Suprapubic skin (tissue), 4 donors: ENCODE data around the gene CNPY4. TPM values are rescaled to one million over a fixed set of nuclear protein-coding genes. Genes with fewer than 3 reads are reported as not detected.

Experiments used
- DNase-seq, 2 donors: peaks; one replicate each; pipeline ENCODE4 v3.0.0-alpha.2; 2019; ENCODE audit warnings: low spot score in 2 of 2
- H3K27ac ChIP-seq: fragments of 200-600 bp; sonication (generic); one replicate; pipeline ENCODE4 v1.5.1; 2019
- H3K27me3 ChIP-seq: fragments of 200-600 bp; sonication (generic); one replicate; pipeline ENCODE4 v1.5.1; 2019
- H3K36me3 ChIP-seq: fragments of 200-600 bp; sonication (generic); one replicate; pipeline ENCODE4 v1.5.1; 2019
- H3K4me1 ChIP-seq: fragments of 200-600 bp; sonication (generic); one replicate; pipeline ENCODE4 v1.5.1; 2019
- H3K4me3 ChIP-seq: fragments of 200-600 bp; sonication (generic); one replicate; pipeline ENCODE4 v1.5.1; 2019; ENCODE audit warnings: mild to moderate bottlenecking
- H3K9me3 ChIP-seq: fragments of 200-600 bp; sonication (generic); one replicate; pipeline ENCODE4 v1.5.1; 2019
- CTCF ChIP-seq, 2 donors: fragments of 200-600 bp in 1 of 2; fragments of 450-650 bp in 1 of 2; sonication (generic) in 1 of 2; IDR thresholded peaks; one replicate each; pipeline ENCODE4 v1.5.1; 2016 to 2019; ENCODE audit warnings: antibody characterized with exemption in 2 of 2, mild to moderate bottlenecking in 1 of 2, moderate library complexity in 1 of 2
- EP300 ChIP-seq: sonication (generic); formaldehyde crosslinking; IDR thresholded peaks from one replicate; pipeline ENCODE4 v1.6.1; 2017; ENCODE audit warnings: antibody characterized with exemption
- POLR2A ChIP-seq, 2 donors: fragments of 450-650 bp; IDR thresholded peaks; one replicate each; pipeline ENCODE4 v1.6.1; 2017; ENCODE audit warnings: antibody characterized with exemption in 2 of 2, mild to moderate bottlenecking in 2 of 2, moderate library complexity in 2 of 2
- POLR2AphosphoS5 ChIP-seq, 3 donors: sonication (generic); formaldehyde crosslinking; IDR thresholded peaks; one replicate each; pipeline ENCODE4 v1.6.1; 2017; ENCODE audit warnings: antibody characterized with exemption in 3 of 3
- WGBS: methylation state at CpG from one replicate; pipeline ENCODE4 v1.1.5; 2018; 5-methylcytosine and 5-hydroxymethylcytosine counted together
- total RNA-seq, 4 donors: library from RNA; depleted of rRNA; stranded (reverse); fragments of >200 nt; gene quantifications; one replicate each; pipeline ENCODE4 v1.1.0, GENCODE V29; 2016

The CNPY4 gene
- total RNA-seq, 4 donors from 2014 or later, result 4.5 to 7.1 (median 5.4) TPM

GRCh38 chr7:100147278-100147677 is 27.8 kb downstream of the CNPY4 start:
- no peaks in the 10 kb centered on the region for H3K27me3 ChIP-seq
- H3K27ac ChIP-seq, result no peak overlapping the region
- TF ChIP-seq POLR2AphosphoS5 (IDR thresholded peaks at IDR 0.05) (no peak), POLR2A (IDR thresholded peaks at IDR 0.05) (no peak), CTCF (IDR thresholded peaks at IDR 0.05) (no peak), EP300 (no peak)
- DNase-seq, result no peak
- no peaks in the 10 kb centered on the region for H3K9me3 ChIP-seq
- peaks cover 5% of the 10 kb centered on the region for H3K36me3 ChIP-seq
- WGBS, result 92% methylated on average over 2 of the region's 2 CpGs
- H3K4me3 ChIP-seq, result no peak overlapping the region
- H3K4me1 ChIP-seq, result peaks cover 28% of the 10 kb centered on the region

- Histone ChIP-seq H3K4me3 (peak overlapping the region; percentile 60), H3K27ac (peak overlapping the region; percentile 84), H3K4me1 (peaks cover 31% of the 10 kb centered on the region), H3K36me3 (peaks cover 7% of the 10 kb centered on the region), H3K9me3 (no peaks in the 10 kb centered on the region), H3K27me3 (no peaks in the 10 kb centered on the region)
- DNase-seq, result no peak
- TF ChIP-seq CTCF (IDR thresholded peaks at IDR 0.05) (no peak), POLR2AphosphoS5 (IDR thresholded peaks at IDR 0.05) (no peak), POLR2A (IDR thresholded peaks at IDR 0.05) (no peak), EP300 (no peak)
- 6% methylated on average over 14 of the region's 14 CpGs for WGBS
Observed at GRCh38 chr7:100148225-100148558, 28.8 kb downstream of the CNPY4 start.

GRCh38 chr7:100148559-100149328 is 29.3 kb downstream of the CNPY4 start, which contains the start of gene LAMTOR4:
Gene LAMTOR4 (plus strand): TSS chr7:100148918. CDS start chr7:100148973, 55 bp downstream.
- Histone ChIP-seq H3K4me1 (peaks cover 37% of the 10 kb centered on the region), H3K4me3 (peak within 1 kb of the TSS; percentile 60), H3K36me3 (peaks cover 12% of the 10 kb centered on the region), H3K9me3 (no peaks in the 10 kb centered on the region), H3K27me3 (no peaks in the 10 kb centered on the region), H3K27ac (peak within 1 kb of the TSS; percentile 84)
- DNase-seq, result peak; percentile 99 to 100
- WGBS, result under 1% methylated on average over 23 of the region's 46 CpGs
- TF ChIP-seq EP300, result no peak
- peak in 2 of 3 donors; percentile 47 to 62 for TF ChIP-seq POLR2AphosphoS5 (IDR thresholded peaks at IDR 0.05)
- no peak for TF ChIP-seq CTCF (IDR thresholded peaks at IDR 0.05)
- peak in 1 of 2 donors; percentile 70 for TF ChIP-seq POLR2A (IDR thresholded peaks at IDR 0.05)

- TF ChIP-seq CTCF (IDR thresholded peaks at IDR 0.05), result no peak
- no peak for TF ChIP-seq EP300
- TF ChIP-seq POLR2AphosphoS5 (IDR thresholded peaks at IDR 0.05), result no peak
- TF ChIP-seq POLR2A (IDR thresholded peaks at IDR 0.05), result no peak
- H3K27ac ChIP-seq, result no peak overlapping the region
- no peaks in the 10 kb centered on the region for H3K27me3 ChIP-seq
- DNase-seq, result no peak
- H3K4me3 ChIP-seq, result no peak overlapping the region
- peaks cover 61% of the 10 kb centered on the region for H3K4me1 ChIP-seq
- peaks cover 40% of the 10 kb centered on the region for H3K36me3 ChIP-seq
- no peaks in the 10 kb centered on the region for H3K9me3 ChIP-seq
Observed at GRCh38 chr7:100152404-100152803, 33.0 kb downstream of the CNPY4 start.

GRCh38 chr7:100152937-100153666 is 33.7 kb downstream of the CNPY4 start:
- H3K27ac ChIP-seq, result no peak overlapping the region
- H3K27me3 ChIP-seq, result no peaks in the 10 kb centered on the region
- no peak overlapping the region for H3K4me3 ChIP-seq
- no peak for DNase-seq
- no peaks in the 10 kb centered on the region for H3K9me3 ChIP-seq
- no peak for TF ChIP-seq EP300
- no peak for TF ChIP-seq CTCF (IDR thresholded peaks at IDR 0.05)
- no peak for TF ChIP-seq POLR2AphosphoS5 (IDR thresholded peaks at IDR 0.05)
- TF ChIP-seq POLR2A (IDR thresholded peaks at IDR 0.05), result no peak
- peaks cover 64% of the 10 kb centered on the region for H3K4me1 ChIP-seq
- 86% methylated on average over 10 of the region's 18 CpGs for whole genome bisulfite sequencing
- H3K36me3 ChIP-seq, result peaks cover 40% of the 10 kb centered on the region
